ENCODE data around the gene PTPRCAP. TPM values are rescaled to one million over a fixed set of nuclear protein-coding genes. Genes with fewer than 3 reads are reported as not detected.

Gene PTPRCAP, protein sequence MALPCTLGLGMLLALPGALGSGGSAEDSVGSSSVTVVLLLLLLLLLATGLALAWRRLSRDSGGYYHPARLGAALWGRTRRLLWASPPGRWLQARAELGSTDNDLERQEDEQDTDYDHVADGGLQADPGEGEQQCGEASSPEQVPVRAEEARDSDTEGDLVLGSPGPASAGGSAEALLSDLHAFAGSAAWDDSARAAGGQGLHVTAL
- 0.93 TPM in 1 of 2 replicates, not detected in the other for total RNA-seq

DNA sequence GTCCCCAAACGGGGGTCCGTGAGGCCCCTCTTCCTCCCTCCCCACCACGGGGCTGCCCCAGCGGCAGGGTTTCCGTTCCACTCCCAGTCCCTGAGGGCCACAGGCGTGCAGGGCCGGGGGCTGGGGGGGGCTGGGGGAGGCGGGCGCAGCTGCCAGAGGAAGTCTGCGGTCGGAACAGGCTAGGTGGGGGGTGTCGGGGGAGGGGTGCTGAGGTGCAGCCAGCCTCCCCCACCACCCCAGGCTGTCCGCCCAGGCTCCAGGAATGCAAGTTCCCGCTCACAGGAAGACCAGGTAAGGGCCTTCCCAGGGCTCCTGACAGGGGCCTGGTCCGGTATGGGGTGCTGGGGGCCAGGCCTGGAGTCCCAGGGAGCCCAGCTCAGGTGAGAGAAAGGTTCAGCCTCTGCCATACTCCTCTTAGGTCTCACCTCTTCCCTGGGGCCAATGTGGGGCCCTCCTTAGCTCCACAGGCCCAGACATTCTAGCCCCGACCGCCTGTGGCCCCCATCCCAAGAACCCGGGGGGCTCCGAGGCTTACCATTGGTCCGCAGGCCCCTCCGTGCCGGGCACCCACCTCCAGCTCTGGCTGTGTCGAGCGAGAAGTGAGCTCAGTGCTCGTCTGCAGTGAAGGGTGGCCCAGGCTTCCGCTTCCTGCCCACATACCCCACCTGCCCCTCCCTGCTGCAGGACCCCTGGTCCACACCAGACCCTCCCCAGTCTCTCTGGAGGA lies at the start of gene PTPRCAP:
Gene PTPRCAP (minus strand): TSS at position 601 of the 727 bp plus-strand sequence. CDS start 63 bp downstream, at position 538.

DNA sequence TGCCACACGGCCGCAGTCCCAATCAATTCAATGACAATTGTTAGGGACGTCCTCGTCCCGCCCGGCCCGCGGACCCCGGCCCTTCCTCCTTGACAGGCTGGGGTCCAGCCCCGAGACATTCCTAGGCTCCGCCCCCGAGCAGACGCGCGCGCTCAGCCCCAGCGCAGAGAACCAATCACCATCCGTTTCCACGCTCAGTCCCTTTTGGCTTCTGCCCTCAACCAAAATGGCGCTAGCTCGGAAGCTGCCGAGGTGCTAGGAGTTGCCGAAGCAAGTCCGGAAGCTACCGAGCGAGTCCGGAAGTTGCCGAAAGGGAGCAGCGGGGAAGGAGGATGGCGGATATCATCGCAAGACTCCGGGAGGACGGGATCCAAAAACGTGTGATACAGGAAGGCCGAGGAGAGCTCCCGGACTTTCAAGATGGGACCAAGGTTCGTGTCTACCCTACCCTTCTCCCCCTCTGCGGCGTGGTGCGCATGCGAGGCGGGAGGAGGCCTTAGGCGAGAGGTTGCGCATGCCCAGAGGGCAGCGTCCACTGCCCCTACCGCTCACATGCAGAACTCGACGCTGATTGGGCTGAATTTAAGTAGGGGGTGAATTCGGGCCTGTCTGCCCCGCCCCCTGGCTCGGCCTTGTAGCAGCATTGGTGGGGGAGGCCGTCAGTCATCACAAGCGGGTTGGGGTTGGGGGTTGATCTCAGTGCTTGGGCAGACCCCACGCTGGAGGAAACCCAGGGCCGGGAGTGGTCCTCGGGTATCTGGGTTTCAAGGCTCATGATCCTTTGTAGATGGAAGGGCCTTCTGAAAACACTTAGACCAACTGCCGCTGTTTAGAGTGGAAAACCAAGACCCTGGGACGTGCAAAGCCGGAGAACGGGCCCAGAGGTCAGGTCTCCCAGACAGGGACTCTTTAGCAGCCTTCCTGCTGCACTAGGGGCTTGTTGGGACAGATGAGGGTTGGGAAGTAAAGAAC lies 45.6 kb upstream of the PTPRCAP start, which contains the start of gene AIP:
Gene AIP (plus strand): TSS at position 200 of the 972 bp plus-strand sequence. CDS start 133 bp downstream, at position 333.

DNA sequence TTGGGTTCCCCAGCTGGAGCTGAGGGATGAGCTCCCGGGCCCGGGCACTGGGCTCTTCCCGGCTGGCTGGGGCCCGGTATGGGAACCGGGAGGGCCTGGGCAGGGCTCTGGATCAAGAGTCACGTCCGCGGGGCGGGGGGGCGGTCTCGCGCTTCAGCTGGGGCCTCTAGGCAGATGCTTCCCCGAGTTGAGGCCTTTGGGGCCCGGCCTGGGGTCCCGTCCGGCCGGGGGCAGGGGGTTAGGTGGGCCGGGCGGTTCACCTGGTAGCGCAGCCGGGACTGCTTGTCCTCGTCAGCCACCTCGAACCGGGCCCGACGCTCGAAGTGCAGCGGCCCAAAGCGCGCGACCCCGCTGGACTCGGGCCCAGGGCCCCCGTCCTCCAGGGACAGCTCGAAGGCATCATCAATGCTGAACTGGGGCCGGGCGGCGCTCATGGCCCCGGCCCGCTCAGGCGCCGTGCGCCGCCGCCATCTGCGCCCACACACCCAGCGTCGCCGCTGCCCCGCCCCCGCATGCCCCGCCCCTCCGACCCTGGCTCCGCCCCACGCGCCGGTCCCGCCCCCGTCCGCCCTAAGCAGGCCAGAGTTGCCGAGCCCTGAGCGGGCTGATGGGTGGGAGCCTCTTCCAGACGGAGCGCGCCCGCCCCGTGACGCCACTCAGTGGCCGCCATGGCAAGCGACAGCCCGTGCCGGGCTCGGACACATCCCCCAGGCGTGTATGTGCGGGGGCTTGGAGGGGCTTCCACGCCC lies 31.5 kb upstream of the PTPRCAP start, which contains the start of gene TMEM134:
Gene TMEM134 (minus strand): TSS at position 493 of the 749 bp plus-strand sequence. CDS start 59 bp downstream, at position 434.

DNA sequence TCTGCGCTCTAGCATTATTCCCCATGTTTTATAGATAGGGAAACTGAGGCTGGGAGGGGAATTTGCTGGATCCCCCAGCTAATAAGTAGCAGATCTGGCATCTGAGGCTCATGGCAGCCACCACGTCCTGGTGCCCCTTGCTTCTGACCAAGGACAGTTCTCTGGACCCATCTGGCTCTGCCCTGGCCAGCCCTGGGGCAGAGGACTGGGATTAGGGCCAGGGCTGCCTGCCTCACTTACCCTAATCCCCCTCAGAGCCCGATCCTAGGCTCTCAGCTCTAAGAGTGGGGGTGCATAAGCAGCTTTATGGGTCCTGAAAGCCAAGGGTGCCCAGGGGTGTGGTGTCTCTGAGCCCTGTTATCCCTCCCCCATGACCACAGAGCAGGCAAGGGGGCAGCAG lies 17.6 kb upstream of the PTPRCAP start, which contains the start of gene CABP4:
Gene CABP4 (plus strand): TSS at position 301 of the 400 bp plus-strand sequence. CDS start 70 bp downstream, at position 371.

DNA sequence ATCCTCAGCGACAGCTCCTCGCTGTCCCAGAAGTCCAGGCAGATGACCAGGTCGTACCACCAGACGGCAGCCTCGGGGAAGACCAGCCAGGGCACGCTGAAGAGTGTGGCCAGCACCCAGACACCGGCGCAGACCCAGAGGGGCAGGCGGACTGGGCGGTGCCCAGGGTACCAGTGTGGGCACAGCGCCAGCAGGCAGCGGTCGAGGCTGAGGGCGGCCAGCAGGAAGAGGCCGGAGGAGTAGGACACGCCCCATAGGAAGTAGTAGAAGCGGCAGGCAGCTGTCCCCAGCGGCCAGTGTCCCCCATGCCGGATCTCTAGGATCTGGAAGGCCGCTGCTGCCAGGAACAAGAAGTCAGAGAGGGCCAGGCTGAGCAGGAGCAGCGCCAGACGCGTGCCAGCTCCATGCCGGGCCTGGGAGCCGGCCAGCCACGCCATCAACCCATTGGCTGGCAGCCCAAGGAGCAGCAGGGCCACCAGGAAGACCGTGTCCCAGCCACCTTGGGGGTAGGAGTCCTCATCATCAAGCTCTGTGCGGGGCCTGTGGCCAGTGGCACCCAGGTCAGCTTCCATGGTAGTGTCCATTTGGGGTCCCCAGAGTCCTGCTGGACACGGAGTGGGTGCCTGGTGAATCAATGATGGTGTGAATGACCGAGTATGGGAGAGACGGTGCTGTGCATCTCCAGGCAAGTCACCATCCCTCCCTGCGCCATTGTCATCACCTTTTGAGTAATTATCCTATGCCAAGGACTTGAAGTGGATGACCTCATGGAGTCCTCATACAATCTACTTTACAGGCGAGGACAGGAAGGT lies 14.9 kb upstream of the PTPRCAP start, which contains the start of gene GPR152:
Gene GPR152 (minus strand): TSS at position 589 of the 812 bp plus-strand sequence. CDS start 5 bp downstream, at position 584.

DNA sequence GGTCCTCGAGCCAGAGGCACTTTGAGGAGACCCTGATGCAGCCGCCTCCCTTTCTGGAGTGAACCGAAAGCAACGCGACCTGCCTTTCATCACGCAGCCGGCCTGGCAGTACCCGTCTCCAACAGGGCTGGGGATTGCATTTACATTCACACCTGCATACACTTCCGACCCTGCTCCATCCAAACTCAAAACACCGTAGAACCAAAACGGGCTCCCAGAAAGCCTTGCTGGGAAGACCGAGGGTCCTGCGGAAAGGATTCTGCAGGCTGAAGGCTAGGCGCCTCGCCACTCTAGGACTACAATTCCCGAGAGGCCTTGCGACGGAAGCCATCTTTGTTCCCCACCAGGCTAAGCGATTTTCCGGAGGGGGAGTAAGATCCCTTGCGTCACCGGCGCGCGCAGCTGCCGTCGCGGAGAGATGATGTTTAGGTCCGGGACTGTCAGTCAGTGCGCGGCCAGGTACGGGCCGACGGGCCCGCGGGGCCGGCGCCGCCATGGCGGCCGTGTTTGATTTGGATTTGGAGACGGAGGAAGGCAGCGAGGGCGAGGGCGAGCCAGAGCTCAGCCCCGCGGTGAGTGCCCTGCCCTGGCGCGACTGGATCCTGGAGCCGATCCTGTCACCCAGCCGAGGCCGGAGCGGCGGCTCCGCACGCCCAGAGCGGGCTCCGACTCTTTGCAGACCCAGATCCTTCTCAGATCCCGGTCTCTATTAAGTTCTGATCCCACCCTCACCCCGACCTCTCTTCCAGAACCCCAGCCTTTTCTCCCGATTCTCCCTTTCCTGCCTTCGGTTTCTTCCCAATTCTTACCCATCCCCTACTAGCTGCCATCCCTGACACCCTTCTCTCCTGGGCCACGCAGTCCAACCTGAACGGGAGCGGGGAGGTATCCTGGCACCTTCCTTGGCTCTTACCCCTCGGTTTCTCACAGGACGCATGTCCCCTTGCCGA lies 9.2 kb downstream of the PTPRCAP start, which contains the start of gene RPS6KB2:
Gene RPS6KB2 (plus strand): TSS at position 443 of the 950 bp plus-strand sequence. CDS start 52 bp downstream, at position 495.

DNA sequence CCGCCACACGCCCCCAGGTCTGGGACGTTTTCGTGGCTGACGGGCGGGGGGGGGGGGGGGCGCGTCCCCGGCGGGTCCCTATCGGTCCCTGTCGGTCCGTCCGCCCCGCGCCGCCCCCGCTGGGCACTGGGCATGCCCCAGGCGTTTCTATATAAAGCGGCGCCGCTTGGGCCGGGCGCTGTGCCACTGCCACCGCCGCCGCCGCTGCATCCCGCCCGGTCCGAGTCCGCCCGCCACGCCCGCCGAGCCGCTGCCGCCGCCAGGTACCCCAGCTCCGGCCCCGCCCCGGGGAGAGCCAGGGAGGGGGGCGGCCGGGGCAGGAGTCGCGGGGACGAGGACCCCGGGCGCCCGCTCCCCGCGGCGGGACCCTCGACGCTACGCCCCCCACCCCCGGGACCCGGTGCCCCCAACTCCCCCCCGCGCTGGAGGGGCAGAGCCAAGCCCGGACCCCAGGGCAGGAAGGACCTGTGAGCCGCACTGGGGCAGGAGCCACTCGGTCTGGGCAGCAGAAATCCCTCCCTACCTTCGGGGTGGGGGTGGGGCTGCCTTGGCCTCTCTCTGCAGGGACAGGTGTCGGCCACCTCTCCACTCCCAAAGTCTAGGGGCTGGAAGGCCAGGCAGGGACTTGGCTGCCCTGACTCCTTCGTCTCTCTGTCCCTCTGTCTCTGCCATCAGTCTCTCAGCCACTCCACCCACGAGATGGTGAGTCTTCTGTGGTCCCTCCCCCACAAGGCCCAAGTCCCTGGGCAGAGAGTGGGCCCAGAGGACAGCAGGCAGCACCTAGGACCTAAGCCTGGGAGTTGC lies 21.8 kb downstream of the PTPRCAP start, which contains the start of gene CARNS1:
Gene CARNS1 (plus strand): TSS at position 178 of the 804 bp plus-strand sequence. CDS start 522 bp downstream, at position 700.

DNA sequence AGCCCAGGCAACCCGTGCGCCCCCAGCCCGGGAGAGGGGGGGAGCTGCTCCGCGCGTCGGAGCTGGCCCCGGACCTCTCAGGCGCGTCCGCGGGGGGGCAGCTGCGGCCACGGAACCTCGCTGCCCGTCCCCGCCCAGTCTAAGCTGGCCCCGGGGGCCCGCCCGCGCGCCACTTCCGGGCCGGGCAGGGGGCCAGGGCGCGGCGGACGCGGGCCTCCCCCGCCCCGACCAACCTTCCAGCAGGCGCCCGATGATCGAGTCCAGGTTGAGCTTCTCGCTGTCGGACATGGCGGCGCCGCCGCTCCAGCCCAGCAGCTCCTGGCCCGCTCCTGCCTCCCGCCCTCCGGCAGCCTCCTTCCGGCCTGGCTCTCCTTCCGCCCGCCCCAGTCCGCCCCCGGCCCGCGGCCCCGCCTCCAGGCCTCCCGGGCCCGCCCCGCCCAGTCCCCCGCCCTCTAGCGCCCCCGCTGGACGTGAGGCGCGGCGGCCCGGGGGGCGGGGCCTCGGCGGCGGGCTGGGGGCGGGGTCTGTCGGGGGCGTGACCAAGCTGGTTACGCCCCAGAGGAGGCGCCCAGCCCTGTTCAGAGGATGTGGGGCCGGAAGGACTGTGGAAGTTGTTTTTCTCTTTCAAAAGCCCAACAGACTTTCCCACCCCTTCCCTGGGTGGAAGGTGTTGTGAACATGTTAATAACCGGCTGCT lies 35.8 kb downstream of the PTPRCAP start, which contains the start of gene PPP1CA:
Gene PPP1CA (minus strand): TSS at position 364 of the 697 bp plus-strand sequence. CDS start 76 bp downstream, at position 288.

DNA sequence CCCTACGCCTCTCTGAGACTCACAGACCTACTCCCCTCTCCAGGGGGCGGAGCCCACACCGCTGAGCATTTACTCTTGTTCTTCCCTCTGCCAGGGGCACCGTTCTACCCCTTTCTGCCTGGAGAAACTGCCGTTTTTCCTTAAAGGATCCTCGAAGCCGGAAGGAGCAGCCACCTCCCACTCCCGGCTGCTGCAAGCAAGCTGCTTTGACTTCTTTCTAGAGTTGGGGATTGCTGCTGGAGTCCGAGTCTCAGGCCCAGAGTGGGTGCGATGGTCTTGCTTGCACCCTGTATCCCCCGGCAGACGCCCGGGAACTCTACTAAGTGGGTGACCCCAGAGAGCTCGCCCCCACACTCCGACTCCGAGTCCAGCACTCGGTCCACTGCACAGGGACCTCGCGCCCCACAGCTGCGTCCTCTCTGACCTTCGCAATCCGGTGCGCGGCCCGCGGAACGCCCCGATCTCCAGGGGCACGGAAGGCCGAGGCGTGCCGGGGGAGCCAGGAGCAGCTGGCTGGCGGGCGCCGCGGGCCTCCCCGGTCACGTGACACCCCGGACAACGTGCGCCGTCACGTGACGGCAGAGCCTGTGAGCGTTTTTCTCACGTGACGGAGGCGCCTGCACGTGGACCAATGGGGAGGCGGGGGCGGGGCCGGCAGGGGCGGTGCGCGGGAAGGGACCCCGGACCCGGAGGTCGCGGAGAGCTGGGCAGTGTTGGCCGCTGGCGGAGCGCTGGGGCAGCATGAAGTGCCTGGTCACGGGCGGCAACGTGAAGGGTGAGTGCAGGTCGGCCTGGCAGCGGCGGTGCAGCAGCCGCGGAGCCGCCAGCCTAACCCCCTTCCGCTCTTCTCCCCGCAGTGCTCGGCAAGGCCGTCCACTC lies 45.9 kb downstream of the PTPRCAP start, which contains the start of gene RAD9A:
Gene RAD9A (plus strand): TSS at position 683 of the 879 bp plus-strand sequence. CDS start 59 bp downstream, at position 742.

Other genes with a start within 250 kb of the PTPRCAP start
- 22.0 and 28.4 TPM in 2 replicates for gene GRK2, start 171.2 kb downstream of the PTPRCAP start, total RNA-seq
- gene ANKRD13D, start 148.4 kb downstream of the PTPRCAP start, total RNA-seq: 18.2 and 20.6 TPM in 2 replicates
- 11.3 and 54.7 TPM in 2 replicates for gene SSH3, start 134.2 kb downstream of the PTPRCAP start, total RNA-seq
- 154 and 170 TPM in 2 replicates for gene POLD4, start 84.1 kb downstream of the PTPRCAP start, total RNA-seq
- gene CLCF1, start 64.1 kb downstream of the PTPRCAP start, total RNA-seq: 5.5 and 12.0 TPM in 2 replicates
- gene RAD9A, start 45.7 kb downstream of the PTPRCAP start, total RNA-seq: 7.0 and 8.8 TPM in 2 replicates
- gene PPP1CA, start 35.8 kb downstream of the PTPRCAP start, total RNA-seq: 103 and 165 TPM in 2 replicates
- not detected in 2 replicates for gene TBC1D10C, start 33.6 kb downstream of the PTPRCAP start, total RNA-seq
- 0.51 and 2.0 TPM in 2 replicates for gene CARNS1, start 22.0 kb downstream of the PTPRCAP start, total RNA-seq
- 31.0 and 43.7 TPM in 2 replicates for gene RPS6KB2, start 9.2 kb downstream of the PTPRCAP start, total RNA-seq
- gene CORO1B, start 5.8 kb upstream of the PTPRCAP start, total RNA-seq: 86.4 and 106 TPM in 2 replicates
- not detected in 2 replicates for gene GPR152, start 15.0 kb upstream of the PTPRCAP start, total RNA-seq
- gene CABP4, start 17.7 kb upstream of the PTPRCAP start, total RNA-seq: not detected in 2 replicates
- 36.2 and 53.2 TPM in 2 replicates for gene TMEM134, start 31.6 kb upstream of the PTPRCAP start, total RNA-seq
- 67.8 and 68.7 TPM in 2 replicates for gene AIP, start 45.3 kb upstream of the PTPRCAP start, total RNA-seq
- gene PITPNM1, start 67.7 kb upstream of the PTPRCAP start, total RNA-seq: 13.4 and 43.6 TPM in 2 replicates
- gene CDK2AP2, start 70.5 kb upstream of the PTPRCAP start, total RNA-seq: 26.0 and 47.0 TPM in 2 replicates
- gene CABP2, start 85.8 kb upstream of the PTPRCAP start, total RNA-seq: not detected in 2 replicates
- 1,049 and 1,088 TPM in 2 replicates for gene GSTP1, start 146.1 kb upstream of the PTPRCAP start, total RNA-seq
- gene NDUFV1, start 169.3 kb upstream of the PTPRCAP start, total RNA-seq: 122 and 174 TPM in 2 replicates
- gene NUDT8, start 192.3 kb upstream of the PTPRCAP start, total RNA-seq: 10.0 and 19.4 TPM in 2 replicates
- not detected in 2 replicates for gene TBX10, start 202.1 kb upstream of the PTPRCAP start, total RNA-seq
- gene ACY3, start 213.0 kb upstream of the PTPRCAP start, total RNA-seq: not detected in 2 replicates
- gene ALDH3B2, start 236.9 kb upstream of the PTPRCAP start, total RNA-seq: not detected in 2 replicates